CD4-positive, alpha-beta T cell (primary cell): ENCODE results near the gene PLCG2. TPM values are rescaled to one million over a fixed set of nuclear protein-coding genes. Genes with fewer than 3 reads are reported as not detected.

Experiments used
- ATAC-seq: fragments of 200-7000 bp; cut with Tn5 transposase; one replicate; pipeline ENCODE4 v1.10.0; 2022; ENCODE audit warnings: mild to moderate bottlenecking; ENCODE audit not compliant: poor library complexity
- CTCF ChIA-PET: fragments of 350-600 bp; sonication (Branson Sonifier 250); formaldehyde crosslinking; loops from one replicate; lab custom pipeline; 2021; ENCODE audit warnings: antibody characterized with exemption, inconsistent platforms; lab: Charles Lee
- POLR2A ChIA-PET: fragments of 350-600 bp; sonication (Branson Sonifier 250); formaldehyde crosslinking; loops from one replicate; lab custom pipeline; 2021; ENCODE audit warnings: antibody characterized with exemption, inconsistent platforms; lab: Charles Lee
- DNase-seq, 14 experiments: peaks; one replicate each; pipeline ENCODE4 v3.0.0-alpha.2; 2013 to 2020; ENCODE audit warnings: mixed read lengths in 2 of 14
- H3K27ac ChIP-seq, 2 donors: one replicate each; pipeline versions ENCODE4 v1.5.1 to v1.7.0; 2013; ENCODE audit warnings: low read length in 2 of 2, low read depth in 1 of 2, mild to moderate bottlenecking in 1 of 2
- H3K27me3 ChIP-seq, 2 experiments: 1 replicate in 1 of 2; 2 replicates in 1 of 2; pipeline versions ENCODE4 v1.6.1 to v1.7.0; 2013; ENCODE audit warnings: low read length in 2 of 2, control low read depth in 1 of 2, mild to moderate bottlenecking in 1 of 2, moderate library complexity in 1 of 2; ENCODE audit not compliant: insufficient read depth in 2 of 2, control insufficient read depth in 1 of 2
- H3K36me3 ChIP-seq: one replicate; pipeline ENCODE4 v1.6.1; 2013; ENCODE audit warnings: low read length, control low read depth; ENCODE audit not compliant: insufficient read depth
- H3K4me1 ChIP-seq: one replicate; pipeline ENCODE4 v1.6.1; 2013; ENCODE audit warnings: low read length, control low read depth; ENCODE audit not compliant: insufficient read depth
- H3K4me3 ChIP-seq: one replicate; pipeline ENCODE4 v1.5.1; 2013; ENCODE audit warnings: mild to moderate bottlenecking, low read length, moderate library complexity
- H3K9me3 ChIP-seq, 2 experiments: 1 replicate in 1 of 2; 2 replicates in 1 of 2; pipeline versions ENCODE4 v1.6.1 to v1.7.0; 2013; ENCODE audit warnings: low read length in 2 of 2, mild to moderate bottlenecking in 2 of 2, control low read depth in 1 of 2, moderate library complexity in 1 of 2; ENCODE audit not compliant: control insufficient read depth in 1 of 2, insufficient read depth in 1 of 2
- H3K27ac Mint-ChIP-seq: one replicate; pipeline ENCODE4 v1.8.0; 2020; ENCODE audit warnings: mixed read lengths
- H3K27me3 Mint-ChIP-seq: one replicate; pipeline ENCODE4 v1.8.0; 2021; ENCODE audit warnings: mixed read lengths
- H3K36me3 Mint-ChIP-seq: one replicate; pipeline ENCODE4 v1.8.0; 2021; ENCODE audit warnings: low read depth, mixed read lengths
- H3K4me1 Mint-ChIP-seq: one replicate; pipeline ENCODE4 v1.8.0; 2021; ENCODE audit warnings: low read depth, mixed read lengths
- H3K4me3 Mint-ChIP-seq: one replicate; pipeline ENCODE4 v1.8.0; 2020; ENCODE audit warnings: mild to moderate bottlenecking, mixed read lengths
- H3K9me3 Mint-ChIP-seq: one replicate; pipeline ENCODE4 v1.8.0; 2020; ENCODE audit warnings: mixed read lengths
- CTCF ChIP-seq: fragments of 200-600 bp; IDR thresholded peaks from one replicate; pipeline ENCODE4 v1.8.0; 2022; ENCODE audit warnings: antibody characterized with exemption, mild to moderate bottlenecking
- intact Hi-C, 2 experiments: fragments of 100-400 bp; cut with DNase I in 1 of 2; cut with micrococcal nuclease in 1 of 2; formaldehyde crosslinking; loops; one replicate each; pipeline versions ENCODE4 v1.15.1 to v1.9.0; 2023 to 2025; cut with DNase I, micrococcal nuclease
- total RNA-seq, 174 experiments: library from RNA in 2 of 174; stranded (reverse) in 2 of 174; gene quantifications; one replicate each; pipeline ENCODE4 v1.2.3 and lab custom pipeline; 2021 to 2026

The PLCG2 gene
- total RNA-seq, 2 experiments from 2014 or later: 0.92 to 1.5 TPM

GRCh38 chr16:81842564-81843242 is 63.6 kb downstream of the PLCG2 start:
- POLR2A ChIA-PET: no interaction called here
- Mint-ChIP-seq H3K4me1 (no peaks in the 10 kb centered on the region), H3K36me3 (no peaks in the 10 kb centered on the region), H3K27me3 (no peaks in the 10 kb centered on the region), H3K9me3 (no peaks in the 10 kb centered on the region), H3K4me3 (no peak overlapping the region), H3K27ac (no peak overlapping the region)
- DNase-seq: no peak
- CTCF ChIA-PET: no interaction called here
- H3K36me3 ChIP-seq: no peaks in the 10 kb centered on the region
- peaks cover 0 to 2% of the 10 kb centered on the region in 2 experiments for H3K27me3 ChIP-seq
- intact Hi-C loops: no loop called here
- no peak overlapping the region for H3K4me3 ChIP-seq
- ATAC-seq: no peak
- H3K27ac ChIP-seq: no peak overlapping the region
- no peaks in the 10 kb centered on the region for H3K9me3 ChIP-seq
- TF ChIP-seq CTCF: no peak
- no peaks in the 10 kb centered on the region for H3K4me1 ChIP-seq

- no peak overlapping the region for H3K4me3 Mint-ChIP-seq
- CTCF ChIA-PET: no interaction called here
Observed at GRCh38 chr16:81843243-81843582, 64.1 kb downstream of the PLCG2 start.

GRCh38 chr16:81843683-81844082 is 64.6 kb downstream of the PLCG2 start:
- H3K27ac ChIP-seq: no peak overlapping the region
- ChIA-PET POLR2A (no interaction called here), CTCF (no interaction called here)
- H3K4me3 ChIP-seq: no peak overlapping the region
- ATAC-seq: no peak
- H3K27me3 ChIP-seq: peaks cover 0 to 2% of the 10 kb centered on the region in 2 experiments
- intact Hi-C loops: no loop called here
- Mint-ChIP-seq H3K9me3 (no peaks in the 10 kb centered on the region), H3K4me1 (no peaks in the 10 kb centered on the region), H3K27ac (no peak overlapping the region), H3K36me3 (no peaks in the 10 kb centered on the region), H3K4me3 (no peak overlapping the region), H3K27me3 (no peaks in the 10 kb centered on the region)
- DNase-seq: peak in 1 of 14 experiments; percentile 28
- no peak for TF ChIP-seq CTCF
- H3K36me3 ChIP-seq: no peaks in the 10 kb centered on the region
- no peaks in the 10 kb centered on the region for H3K9me3 ChIP-seq
- no peaks in the 10 kb centered on the region for H3K4me1 ChIP-seq

More at GRCh38 chr16:81843243-81843582, 64.1 kb downstream of the PLCG2 start:
- no peak for TF ChIP-seq CTCF
- H3K9me3 Mint-ChIP-seq: no peaks in the 10 kb centered on the region
- peaks cover 0 to 2% of the 10 kb centered on the region in 2 experiments for H3K27me3 ChIP-seq
- H3K36me3 ChIP-seq: no peaks in the 10 kb centered on the region
- H3K9me3 ChIP-seq: no peaks in the 10 kb centered on the region
- H3K4me3 ChIP-seq: no peak overlapping the region
- H3K27ac ChIP-seq: no peak overlapping the region
- POLR2A ChIA-PET: no interaction called here
- no peak overlapping the region for H3K27ac Mint-ChIP-seq
- intact Hi-C loops: no loop called here
- ATAC-seq: no peak
- no peaks in the 10 kb centered on the region for H3K4me1 Mint-ChIP-seq
- DNase-seq: no peak
- H3K36me3 Mint-ChIP-seq: no peaks in the 10 kb centered on the region
- H3K4me1 ChIP-seq: no peaks in the 10 kb centered on the region
- H3K27me3 Mint-ChIP-seq: no peaks in the 10 kb centered on the region
